ENCODE measurements around the gene FGD3.
"Not testable (repeated sequence)": the region's sequence is repeated elsewhere in the genome, so short reads cannot be mapped to it uniquely, and the experiment has no call there.

Gene FGD3

DNA sequence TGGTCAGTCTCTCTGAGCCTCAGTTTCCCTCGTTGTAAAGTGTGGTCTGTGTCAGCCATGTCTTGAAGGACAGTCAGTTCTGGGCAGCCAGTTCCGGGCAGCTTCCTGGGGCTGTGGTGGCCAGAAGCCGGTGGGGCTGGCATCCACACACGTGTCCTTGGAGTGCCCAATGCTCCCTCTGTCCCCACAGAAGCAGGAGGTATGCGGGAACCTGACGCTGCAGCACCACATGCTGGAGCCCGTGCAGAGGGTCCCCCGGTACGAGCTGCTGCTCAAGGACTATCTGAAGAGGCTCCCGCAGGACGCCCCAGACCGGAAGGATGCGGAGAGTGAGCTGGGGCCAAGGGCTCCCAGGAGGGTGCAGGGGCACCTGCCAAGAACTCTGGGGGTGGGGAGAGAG lies 62.7 kb downstream of the FGD3 start:
- no peak for DNase-seq

- no peak for DNase-seq
These were observed 63.4 kb downstream of the FGD3 start for GRCh38 chr9:93010704-93011103.

- no peak for DNase-seq
These were observed 63.8 kb downstream of the FGD3 start for GRCh38 chr9:93011114-93011513.

DNA sequence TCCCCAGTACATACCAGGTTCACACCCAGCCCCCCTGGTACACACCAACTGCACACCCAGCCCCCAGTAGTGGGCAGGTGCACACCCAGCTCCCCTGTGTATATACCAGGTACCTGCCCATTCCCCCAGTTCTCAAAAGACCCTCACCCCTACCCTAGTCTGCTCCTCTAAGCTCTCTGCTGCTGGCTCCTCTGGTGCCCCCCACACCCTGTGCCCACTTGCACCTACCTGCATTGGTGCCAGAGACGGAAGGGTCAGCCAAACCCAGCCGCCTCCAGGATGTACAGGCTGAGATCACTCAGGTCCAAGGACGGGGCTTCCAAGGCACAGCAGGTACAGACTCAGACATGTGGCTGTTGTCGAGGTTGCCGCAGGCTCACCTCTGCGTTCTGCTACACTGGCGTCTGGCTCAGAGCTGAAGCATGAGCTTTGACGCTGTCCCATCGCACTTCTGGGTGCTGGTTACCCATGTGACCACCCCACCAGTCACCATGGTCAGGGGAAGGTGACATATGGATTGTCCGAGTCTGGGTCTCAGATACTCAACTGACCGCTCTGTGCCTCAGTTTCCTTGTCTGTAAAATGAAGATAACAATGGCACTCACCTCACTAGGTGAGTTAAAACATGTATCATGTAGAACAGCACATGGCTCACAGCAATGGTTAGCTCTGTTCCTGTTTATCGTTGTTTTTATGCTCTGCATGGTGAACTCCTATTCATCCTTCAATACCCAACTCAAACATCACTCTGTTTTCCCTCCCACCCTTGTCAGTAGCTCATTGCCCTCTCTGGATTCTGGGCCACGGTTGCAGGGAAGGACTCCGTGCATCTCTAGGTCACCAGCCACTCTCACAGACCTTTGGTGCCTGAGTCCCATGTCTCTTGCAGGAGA lies 65.9 kb downstream of the FGD3 start:
- DNase-seq: no peak

DNA sequence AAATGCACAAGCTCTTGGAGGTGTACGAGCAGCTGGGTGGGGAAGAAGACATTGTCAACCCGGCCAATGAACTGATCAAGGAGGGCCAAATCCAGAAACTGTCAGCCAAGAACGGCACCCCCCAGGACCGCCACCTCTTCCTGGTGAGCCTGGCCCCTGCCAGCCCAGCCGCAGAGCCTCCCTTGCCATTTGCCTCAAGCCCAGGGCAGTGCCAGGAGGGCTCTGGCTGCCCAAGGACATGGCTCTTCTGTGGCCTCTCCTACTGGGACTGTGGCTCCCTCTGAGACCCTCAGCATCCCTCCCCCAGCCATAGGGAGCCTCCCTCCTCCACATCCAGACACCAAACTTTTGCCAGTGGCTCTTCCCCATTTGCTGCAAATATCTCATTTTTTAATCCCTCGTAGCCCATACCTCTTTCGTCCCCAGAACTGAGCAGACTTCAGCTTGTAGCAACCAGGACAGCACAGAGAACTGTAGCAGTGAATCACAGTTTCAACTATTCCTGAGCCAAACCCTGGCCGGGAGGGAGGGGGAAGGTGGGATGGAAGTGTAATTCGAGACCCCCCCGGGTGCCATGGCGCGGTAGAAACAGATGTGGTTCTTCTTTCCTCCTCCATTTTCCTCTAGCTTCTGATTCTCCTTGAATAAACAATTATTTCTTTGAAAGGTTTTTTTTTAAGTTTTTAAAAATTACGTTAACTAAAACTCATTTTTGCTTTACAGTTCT lies 66.7 kb downstream of the FGD3 start:
- no peak for DNase-seq

DNA sequence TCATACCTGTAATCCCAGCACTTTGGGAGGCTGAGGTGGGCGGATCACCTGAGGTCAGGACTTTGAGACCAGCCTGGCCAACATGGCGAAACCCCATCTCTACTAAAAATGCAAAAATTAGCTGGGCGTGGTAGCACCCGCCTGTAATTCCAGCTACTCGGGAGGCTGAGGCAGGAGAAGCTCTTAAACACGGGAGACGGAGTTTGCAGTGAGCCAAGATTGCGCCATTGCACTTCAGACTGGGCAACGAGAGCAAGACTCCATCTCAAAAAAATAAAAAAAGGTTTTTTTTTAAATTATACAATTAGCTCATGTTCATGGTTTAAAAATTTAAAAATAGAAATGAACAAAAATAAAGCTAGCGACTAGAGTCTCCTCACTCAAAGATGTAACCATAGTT lies 67.9 kb downstream of the FGD3 start:
- not testable (repeated sequence) for DNase-seq

DNA sequence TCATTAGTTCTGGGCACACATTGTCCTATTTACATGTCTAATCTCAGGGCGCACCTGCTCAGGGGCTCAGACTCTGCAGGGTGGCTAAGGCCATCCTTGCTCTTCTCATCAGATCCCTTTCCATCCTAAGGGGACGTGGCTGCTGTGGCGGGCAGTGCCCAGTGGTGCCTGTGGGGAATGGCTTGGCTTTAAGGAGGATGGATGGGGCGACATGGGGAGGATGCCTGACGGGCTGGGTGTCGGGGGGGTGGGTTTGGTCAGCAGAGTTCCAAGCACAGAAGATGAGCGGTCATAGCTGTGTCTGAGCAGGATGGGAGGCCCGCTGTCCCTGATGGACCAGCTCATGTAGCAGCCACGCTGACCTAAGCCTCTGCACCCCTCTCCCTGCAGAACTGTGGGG lies 70.3 kb downstream of the FGD3 start:
- no peak for DNase-seq

DNA sequence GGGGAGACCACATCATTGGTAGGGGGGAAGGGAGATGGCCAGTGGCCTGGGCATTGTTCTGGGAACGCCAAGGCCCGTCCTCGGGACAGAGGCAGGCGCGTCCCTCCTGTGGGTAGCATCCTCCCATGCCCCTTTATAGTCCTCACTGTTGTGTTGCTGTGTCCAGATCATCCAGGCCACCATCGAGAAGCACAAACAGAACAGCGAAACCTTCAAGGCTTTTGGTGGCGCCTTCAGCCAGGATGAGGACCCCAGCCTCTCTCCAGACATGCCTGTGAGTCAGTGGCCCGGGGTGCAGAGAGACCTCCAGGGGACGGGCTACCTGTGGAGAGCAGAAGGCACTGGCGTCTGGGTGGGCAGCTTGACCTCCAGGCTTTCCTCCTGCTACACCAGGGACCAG lies 72.8 kb downstream of the FGD3 start:
- no peak for DNase-seq

- DNase-seq: no peak
These were observed 73.7 kb downstream of the FGD3 start for GRCh38 chr9:93020771-93021670.

- DNase-seq: no peak
These were observed 74.7 kb downstream of the FGD3 start for GRCh38 chr9:93022066-93022465.

GRCh38 chr9:93022721-93023520 lies 75.6 kb downstream of the FGD3 start:
- DNase-seq: no peak

GRCh38 chr9:93023521-93023815 lies 76.1 kb downstream of the FGD3 start:
- DNase-seq: no peak

DNA sequence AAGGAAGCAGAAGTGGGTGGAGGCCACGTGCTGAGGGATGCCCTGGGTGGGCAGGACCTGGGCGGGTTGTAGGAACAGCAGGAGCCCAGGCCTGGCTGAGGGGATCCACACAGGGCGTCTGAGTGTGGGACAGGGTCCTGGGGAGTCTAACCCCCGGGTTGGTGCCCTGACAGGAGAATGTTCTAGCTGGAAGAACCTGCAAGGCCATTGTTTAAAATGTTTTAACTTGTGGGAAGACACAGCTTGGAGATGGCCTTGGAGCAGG lies 77.3 kb downstream of the FGD3 start:
- DNase-seq: no peak

- no peak for DNase-seq
These were observed 77.8 kb downstream of the FGD3 start for GRCh38 chr9:93024986-93025630.

- no peak for DNase-seq
These were observed 78.4 kb downstream of the FGD3 start for GRCh38 chr9:93025736-93026135.

GRCh38 chr9:93026640-93027039 lies 79.3 kb downstream of the FGD3 start:
- DNase-seq: no peak

GRCh38 chr9:93027750-93028149 lies 80.4 kb downstream of the FGD3 start:
- DNase-seq: no peak

GRCh38 chr9:93028448-93029006 lies 81.2 kb downstream of the FGD3 start:
- no peak for DNase-seq

DNA sequence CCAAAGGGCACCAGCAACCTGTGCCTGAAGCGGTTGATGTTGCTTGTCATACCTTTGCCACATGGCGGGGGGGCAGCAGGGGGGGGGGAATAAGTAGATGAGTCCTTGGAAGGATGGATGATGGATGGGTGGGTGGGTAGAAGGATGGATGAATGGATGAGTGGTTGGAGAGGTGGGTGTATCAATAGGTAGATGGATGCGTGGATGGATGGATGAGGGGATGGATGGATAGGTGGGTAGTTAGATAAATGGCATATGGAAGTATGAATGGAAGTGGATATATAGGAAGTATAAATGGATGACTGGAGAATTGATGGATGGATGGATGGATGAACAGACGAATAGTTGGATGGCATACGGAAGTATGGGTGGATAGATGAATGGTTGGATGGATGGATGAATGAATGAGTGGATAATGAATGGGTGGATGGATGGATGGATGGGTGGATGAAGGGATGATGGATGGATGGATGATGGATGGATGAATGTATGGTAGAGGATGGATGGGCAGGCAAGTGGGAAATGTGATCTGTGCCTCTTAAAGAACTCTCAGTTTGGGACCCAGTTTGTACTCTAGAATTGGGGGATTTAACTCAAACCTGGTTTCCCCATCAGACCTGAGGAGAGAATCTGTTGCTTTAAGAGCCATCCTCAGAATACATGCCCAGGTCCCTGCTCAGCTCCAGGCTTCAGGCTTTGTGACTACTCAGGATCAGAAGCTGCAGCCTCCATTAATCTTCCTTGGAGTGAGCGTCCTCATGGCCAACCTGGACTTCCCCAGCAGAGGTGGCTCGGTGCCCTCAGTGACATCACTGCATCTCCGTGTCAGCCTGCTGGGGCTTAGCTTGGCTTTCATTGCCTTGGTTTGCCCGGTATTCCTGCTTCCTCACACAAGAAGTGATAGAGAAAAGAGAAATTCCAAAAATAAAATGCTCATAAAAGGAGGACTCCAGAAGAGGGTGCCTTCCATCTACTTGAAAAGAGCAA lies 83.6 kb downstream of the FGD3 start:
- no peak for DNase-seq

DNA sequence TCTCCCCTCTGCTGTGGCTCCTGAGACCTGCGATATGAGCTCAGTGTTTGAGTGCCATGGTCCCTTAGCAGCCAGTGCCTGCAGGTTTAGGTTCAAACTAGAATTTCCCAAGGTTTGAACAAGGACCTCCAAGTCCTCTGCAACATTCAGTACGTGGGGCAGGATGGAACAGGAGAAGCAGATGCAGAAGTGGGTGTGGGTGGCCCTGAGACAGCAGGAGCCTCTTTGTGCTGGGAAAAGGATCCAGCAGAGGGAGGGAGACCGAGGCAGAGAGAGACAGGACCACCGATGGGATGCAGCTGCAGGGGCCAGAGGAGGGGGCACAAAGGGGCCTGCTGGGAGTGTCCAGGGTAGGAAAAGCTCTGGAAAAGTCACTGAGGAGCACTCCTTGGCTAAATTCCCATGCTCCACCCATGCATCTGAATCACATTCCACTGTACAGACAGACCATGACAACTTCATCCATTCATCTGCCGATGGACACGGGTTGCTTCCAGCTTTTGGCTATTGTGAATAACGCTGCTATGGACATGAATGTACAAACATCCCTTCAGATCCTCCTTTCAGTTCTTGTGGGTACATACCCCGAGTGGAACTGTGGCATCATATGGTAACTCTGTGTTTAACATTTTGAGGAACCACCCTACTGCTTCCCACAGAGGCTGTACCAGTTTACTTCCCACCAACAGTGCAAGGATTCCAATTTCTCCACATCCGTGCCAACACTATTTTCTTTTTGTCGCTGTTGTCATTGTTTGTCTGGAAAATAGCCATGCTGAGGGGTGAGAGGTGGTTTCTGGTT lies 84.5 kb downstream of the FGD3 start:
- no peak for DNase-seq

Data from NCI-H510A treated with DMSO at 0.1 percent for 48 hours (cell line).